HG03097 (cell line): Measurements from ENCODE around the gene RPL15.
A peak's percentile ranks its signal among the peaks of the same experiment; 100 is the strongest.
"Not testable (repeated sequence)": the region's sequence is repeated elsewhere in the genome, so short reads cannot be mapped to it uniquely, and the experiment has no call there.

Experiments used
- ATAC-seq: cut with Tn5 transposase; IDR thresholded peaks from one replicate; pipeline ENCODE4 v1.9.1; 2021; ENCODE audit not compliant: unreplicated experiment, low FRiP score

RPL15 gene

DNA sequence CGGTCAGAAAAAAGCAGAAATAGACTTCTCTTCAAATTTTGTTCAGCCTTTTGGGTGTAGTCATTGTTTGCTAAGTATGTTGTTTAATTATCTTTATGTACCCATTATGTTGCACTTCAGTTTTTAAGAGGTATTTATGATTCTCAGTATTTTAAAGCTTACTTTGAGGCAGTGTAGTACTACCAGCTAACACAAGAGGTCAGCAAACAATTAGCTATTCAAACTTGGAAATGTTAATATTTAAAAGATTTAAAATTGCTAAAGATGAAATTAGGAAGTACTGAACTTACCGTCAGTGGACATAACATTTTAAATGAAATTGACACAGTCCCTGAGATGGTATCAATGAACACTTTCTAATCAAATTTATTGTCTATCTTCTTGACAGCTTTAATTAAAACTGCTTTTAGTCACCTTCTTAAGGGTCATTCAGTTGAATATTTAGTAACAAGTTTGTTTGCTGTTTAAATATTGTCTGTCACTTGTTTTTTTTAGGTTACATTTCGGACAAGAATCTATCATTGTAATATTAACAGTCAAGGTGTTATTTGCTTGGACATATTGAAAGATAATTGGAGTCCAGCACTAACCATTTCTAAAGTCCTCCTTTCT lies 28.2 kb upstream of the RPL15 start:
- no peak for ATAC-seq

DNA sequence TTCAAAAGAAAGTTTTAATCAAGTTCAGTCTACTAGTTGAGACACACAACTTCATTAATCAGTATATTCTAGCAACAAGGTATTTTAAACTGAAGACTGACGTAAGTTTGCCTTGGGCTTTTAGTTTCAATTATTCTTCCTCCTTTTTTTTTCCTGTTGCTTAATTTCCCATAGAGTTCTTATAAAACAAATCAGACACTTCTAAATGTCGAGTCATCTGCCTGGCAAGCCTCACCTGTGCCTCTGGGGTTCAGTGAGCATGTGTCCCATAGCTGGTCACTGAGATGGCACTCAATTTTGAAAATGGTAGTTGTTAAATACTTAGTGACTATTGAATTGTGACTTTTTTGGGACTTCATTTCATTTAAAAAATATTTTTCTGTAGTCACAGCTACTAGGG lies 27.5 kb upstream of the RPL15 start:
- ATAC-seq, result no peak

DNA sequence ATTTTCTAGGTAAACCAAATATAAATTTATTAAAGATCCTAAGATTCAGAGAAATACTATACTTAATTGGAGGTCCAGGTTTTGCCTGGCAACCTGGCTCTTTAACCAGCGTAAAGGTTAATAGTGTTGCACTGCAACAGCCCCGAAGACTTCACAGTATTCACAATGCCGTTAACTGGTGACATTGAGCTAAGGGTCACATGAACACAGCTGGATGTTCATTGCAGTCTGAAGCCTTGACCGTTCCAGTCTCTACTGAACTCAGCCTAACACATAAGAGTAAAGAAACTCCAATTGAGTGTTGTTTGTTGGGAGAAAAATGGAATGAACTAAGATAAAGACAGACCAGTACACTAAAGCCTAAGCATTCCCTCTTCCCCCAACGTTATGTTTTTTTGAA lies 27.0 kb upstream of the RPL15 start:
- ATAC-seq, result no peak

DNA sequence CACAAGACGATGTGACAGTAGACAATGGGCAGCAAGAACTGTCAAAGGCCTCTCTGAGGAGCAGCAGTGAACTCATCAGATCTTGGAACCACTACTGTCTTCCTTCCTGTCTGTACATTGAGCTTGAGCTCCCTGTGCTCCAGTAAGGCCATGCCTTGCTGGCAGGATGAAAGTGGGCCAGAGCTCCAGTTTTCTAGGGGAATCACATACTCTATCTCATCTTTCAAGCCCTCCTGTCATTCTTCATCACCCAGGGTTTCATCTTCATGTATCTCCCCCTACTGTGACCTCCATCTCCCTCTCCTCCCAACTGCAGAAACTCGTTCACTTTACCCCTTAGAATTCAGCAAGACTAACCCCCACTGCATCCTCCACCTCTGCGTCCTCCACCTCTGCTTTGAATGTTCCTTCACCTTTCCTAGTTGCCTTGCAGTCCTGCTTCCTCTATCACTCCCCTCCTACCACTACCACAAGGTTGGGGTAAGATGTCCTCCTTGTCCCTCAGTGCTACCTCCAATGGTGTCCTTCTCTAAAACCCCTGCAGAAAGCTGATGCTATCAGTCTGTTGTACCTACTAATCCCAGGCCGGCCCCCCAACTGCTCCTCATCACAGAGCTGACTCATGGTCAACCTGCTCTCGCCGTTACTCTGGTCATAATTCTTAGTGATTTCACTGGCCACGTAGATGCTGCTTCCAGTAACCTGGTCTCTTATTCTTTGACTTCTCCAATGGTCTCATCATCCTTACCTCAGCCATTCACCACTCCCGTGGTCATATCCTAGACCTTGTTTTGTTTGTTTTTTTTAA lies 22.5 kb upstream of the RPL15 start:
- ATAC-seq, result no peak

DNA sequence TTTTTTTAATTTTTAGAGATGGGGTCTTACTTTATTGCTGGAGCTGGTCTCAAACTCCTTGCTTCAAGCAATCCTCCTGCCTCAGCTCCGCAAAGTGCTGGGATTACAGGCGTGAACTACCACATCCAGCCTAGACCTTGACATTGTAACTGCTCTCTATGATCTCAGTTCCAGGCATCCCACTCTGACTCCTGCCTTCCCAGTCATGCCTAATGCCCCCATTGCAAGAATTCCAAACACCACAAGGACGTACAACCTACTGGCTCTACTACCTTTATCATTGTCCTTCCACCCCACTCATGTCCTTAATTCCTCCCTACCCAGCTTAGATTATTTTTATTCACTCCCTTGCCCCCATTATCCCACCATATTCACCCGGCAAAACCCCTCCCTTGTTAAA lies 21.8 kb upstream of the RPL15 start:
- no peak for ATAC-seq

DNA sequence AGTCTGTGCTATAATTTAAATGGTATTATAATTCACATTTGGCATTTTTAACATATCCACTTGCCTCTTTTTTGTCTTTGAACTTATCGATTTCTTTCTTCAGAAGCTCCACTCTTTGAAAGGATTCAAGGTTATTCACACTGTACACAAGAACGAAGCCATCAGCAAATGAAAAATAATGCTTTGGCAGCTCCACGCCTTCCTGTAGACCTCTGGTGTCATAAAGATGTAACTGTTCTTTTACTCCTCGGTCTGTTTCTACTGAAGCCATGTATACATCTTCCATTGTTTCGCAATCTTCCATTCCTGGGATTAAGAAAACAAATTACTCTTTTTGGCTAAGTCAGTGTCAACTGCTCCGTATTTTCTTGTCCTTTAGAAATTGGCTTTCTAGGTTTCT lies 16.2 kb upstream of the RPL15 start:
- no peak for ATAC-seq

DNA sequence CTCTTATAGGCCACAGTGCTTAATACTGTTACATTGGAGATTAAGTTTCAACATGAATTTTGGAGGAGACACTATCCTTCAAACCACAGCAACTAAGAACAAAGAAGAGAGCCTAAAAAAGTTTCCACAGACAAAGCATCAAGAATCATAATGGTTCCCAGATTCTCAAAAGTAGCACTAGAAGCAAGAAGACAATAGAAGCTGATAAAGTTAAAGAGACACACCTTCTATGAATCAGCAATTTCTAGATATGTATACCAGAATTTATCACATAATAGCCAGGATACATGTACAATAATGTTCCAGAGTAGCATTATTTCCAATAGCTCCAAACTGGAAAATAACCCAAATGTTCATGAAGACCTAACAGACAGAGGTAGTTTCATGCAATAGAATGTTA lies 12.4 kb upstream of the RPL15 start:
- ATAC-seq, result no peak

DNA sequence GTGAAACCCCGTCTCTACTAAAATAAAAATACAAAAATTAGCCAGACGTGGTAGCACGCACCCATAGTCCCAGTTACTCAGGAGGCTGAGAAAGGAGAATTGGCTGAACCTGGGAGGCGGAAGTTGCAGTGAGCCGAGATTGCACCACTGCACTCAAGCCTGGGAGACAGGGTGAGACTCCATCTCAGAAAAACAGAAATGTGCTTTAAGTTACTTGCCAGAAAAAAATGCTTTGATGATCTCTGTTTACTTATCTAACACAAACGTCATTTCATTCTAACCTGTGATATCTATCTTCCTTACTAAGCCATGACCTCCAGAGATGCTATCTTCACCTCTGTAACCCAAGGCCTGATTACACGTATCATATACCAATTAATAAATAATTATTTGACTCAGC lies 7.6 kb upstream of the RPL15 start:
- ATAC-seq, result no peak

DNA sequence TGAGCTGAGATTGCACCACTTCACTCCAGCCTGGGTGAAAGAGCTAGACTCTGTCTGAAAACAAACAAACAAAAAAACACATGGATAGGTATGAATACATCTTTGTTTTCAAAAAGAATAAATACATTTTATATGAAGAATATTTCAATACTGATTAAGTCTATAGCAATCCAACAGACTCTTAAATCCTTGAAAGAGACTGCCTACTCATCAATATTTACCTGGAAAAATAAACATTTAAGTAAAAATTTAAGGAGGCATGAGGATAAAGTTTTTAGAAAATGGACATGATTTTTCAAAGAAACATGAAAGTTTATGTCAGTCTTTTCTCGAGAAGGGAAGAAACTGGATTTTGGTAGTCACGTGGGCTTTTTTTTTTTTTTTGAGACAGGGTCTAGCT lies 5.5 kb upstream of the RPL15 start:
- ATAC-seq, result no peak

DNA sequence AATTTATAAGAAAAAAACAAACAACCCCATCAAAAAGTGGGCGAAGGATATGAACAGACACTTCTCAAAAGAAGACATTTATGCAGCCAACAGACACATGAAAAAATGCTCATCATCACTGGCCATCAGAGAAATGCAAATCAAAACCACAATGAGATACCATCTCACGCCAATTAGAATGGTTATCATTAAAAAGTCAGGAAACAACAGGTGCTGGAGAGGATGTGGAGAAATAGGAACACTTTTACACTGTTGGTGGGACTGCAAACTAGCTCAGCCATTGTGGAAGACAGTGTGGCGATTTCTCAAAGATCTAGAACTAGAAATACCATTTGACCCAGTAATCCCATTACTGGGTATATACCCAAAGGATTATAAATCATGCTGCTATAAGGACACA lies 4.6 kb upstream of the RPL15 start:
- not testable (repeated sequence) for ATAC-seq

DNA sequence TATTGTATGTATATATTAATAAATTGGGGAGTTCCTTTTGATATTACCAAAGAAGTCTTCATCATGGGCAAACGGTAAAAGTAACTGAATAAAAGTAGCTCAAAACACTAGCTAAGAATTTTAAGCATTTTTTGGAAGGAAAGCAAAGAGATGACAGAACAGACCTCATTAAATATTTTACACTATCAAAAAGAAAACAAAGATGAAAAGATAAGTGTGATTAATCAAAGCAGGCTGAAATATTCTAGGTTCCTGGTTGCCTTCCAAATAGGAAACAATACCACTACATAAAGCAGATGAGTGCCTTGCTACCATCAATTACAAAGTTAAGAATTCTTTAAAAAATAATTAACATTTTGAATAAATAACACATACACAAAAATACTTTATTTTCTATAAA lies 3.8 kb upstream of the RPL15 start:
- ATAC-seq, result no peak

DNA sequence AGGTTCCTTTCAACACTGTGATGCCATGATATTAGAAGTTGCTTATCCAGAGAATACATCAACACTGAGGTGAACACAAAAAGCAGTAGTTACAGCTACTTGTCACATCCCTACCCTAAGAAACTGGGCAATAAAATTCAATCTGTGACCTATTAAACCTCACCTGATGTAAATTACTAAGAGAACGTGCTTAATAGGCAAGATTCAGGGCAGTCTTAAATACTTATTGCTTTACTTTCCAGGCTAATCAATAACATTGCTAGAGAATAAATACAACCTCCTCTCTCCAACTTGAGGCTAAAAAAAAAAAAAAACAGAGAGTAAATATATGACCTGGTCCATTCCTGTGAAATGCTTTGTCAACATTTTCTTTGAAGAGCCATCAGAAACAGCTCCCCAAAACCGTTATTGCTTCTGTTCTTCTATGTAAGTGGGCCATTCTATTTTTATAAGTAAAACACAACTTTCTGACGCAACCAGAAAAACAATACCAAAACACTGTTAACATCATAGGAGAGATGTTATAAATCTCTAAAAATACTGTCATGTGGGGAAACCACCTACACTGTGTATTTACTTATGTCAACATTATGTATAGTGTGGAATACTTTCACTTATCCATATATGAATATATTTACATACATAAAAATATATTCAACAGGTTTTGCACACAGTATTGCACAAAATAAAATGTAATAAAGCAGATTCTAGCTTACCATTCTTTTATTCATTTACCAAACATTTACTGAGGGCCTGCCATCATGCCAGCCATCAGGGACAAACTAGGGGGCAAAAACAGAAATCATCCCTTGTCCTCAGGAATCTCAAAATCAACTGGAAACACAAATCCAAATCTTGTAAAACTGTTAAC lies 2.8 kb upstream of the RPL15 start:
- no peak for ATAC-seq

DNA sequence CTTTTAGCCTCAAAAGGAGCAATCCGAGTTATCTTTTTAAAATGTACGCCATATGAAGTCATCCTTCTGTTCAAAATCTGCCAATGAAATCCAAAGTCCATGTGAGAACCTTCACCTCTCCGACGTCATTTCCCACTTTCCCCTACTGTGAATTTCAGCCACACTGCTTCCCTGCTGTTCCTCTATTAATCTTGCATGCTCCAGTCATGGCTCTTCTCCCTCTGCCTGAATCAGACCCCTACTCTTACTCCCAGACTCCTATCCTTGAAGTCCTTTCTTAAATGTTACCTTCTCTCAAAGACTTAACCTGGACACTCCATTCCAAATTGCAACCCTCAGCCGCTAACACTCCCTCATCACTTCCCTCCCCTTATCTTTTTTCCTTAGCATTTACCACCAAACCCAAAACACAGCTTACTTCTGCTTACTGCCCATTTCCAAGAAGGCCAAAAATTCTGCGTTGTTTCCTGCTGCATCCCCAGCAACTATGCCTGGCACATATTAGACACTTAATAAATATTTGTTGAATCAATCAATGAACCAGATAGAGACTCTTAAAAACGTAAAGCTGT lies 1.3 kb upstream of the RPL15 start:
- ATAC-seq, result no peak

DNA sequence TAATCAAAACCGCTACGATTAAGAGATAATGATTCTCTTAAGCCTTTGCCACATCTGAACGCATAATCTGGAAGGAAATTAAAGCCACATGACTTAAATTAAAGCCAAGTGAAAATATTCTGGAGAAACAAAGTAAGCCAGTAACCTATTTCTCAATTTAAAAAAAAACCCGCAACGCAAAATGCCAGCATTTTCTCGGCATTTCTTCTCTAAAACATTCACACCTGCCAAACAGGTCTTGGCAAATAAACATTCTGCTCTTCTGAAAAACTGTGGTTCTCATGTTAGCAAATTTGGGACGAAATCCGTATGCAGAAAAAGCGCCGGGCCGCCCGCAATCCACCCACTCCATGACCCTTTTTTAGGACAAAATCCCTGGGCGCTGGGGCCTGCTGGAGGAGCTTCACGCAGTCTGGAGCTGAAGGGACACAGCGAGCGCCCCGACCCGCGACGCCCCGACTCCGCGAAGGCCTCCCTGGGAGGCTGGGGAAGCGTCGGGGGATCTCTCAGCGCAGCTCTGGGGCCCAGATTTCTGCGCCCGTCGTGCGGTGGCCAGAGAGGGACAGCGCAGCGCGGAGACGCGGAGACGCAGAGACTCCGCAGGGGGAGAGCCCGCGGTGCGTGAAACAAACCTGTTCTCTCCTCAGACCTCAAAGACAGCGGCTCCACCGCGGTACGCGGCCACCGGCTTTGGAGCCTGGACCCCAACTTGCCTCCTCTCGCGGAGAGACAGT lies 613 bp upstream of the RPL15 start:
- ATAC-seq, result peak; percentile 44

DNA sequence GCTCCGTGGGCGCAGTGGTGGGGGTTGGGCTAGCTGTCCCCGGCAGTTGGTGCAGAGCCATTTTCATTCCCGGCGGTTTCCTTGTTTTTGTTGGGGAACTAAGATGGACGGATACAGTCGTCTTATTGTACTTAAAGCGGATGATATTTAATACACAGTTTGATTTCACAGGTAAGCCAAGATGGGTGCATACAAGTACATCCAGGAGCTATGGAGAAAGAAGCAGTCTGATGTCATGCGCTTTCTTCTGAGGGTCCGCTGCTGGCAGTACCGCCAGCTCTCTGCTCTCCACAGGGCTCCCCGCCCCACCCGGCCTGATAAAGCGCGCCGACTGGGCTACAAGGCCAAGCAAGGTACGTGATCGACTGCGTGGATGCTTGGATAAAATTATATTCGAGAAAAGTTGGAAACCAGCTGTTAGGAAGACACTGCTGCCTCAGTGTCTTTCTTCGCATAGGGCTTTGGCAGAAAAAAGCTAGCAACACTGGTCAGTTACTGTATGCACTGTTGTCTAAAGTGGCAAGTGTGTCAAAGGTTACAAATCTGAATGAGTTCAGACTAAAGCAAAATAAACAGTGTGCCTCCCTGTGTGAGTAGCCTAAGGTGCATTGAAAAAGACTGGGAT lies 859 bp downstream of the RPL15 start:
- not testable (repeated sequence) for ATAC-seq

DNA sequence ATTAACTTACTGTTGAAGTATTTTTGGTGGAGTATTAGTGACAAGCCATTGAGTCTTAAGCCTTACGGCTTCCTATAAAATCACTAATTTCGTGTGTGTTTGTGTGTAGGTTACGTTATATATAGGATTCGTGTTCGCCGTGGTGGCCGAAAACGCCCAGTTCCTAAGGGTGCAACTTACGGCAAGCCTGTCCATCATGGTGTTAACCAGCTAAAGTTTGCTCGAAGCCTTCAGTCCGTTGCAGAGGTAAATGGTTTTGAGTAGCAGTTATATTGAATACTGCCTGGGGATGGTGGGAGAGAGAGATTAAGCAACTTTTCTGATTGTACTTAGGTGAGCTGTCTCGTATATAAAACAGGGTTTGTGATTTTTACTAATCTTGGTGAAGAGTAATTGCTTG lies 1.4 kb downstream of the RPL15 start:
- ATAC-seq, result not testable (repeated sequence)

DNA sequence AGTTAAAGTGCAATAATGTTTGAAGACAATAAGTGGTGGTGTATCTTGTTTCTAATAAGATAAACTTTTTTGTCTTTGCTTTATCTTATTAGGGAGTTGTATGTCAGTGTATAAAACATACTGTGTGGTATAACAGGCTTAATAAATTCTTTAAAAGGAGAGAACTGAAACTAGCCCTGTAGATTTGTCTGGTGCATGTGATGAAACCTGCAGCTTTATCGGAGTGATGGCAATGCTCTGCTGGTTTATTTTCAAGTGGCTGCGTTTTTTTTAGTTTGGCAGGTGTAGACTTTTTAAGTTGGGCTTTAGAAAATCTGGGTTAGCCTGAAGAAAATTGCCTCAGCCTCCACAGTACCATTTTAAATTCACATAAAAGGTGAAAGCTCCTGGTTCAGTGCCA lies 2.7 kb downstream of the RPL15 start:
- ATAC-seq, result no peak

DNA sequence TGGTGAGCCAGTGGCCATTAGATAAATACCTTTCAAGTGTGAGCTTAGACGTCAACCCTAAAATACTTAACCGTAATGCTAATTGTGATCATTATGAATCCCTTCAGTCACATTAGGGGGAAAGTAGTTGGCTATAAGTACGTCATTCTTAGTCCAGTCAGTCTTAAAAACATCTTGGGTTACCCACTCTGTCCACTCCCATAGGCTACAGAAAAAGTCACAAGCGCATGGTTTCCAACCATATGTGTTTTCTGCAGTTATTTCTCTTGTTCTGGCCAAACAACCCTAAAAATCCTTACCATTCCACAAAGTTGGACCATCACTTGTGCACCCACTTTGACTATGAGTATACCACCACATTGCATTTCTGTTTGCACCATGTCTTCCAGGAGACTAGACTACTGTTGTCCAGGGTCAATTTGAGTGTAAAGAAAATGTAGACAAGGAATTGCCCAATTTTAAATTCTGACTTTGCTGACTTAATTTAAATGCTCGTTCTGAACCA lies 3.3 kb downstream of the RPL15 start:
- no peak for ATAC-seq

DNA sequence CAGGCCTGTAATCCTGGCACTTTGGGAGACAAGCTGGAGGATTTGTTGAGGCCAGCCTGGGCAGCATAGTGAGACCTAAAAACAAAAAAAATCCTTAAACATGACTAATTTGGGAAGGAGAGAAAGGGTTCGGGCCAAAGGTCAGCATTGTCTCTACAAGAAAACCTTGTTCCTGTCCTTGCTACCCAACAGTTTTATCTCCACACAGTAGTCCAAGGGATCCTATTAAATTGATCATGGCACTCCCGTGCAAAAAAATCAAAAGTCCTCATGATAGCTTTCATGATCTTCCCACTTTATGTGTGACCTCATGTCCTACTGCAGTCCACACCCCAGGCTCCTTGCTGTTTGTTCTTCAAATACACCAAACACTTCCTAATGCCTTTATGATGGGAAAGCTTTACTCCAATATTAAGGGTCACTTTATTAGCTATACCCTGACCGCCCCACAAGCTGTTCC lies 4.2 kb downstream of the RPL15 start:
- no peak for ATAC-seq

DNA sequence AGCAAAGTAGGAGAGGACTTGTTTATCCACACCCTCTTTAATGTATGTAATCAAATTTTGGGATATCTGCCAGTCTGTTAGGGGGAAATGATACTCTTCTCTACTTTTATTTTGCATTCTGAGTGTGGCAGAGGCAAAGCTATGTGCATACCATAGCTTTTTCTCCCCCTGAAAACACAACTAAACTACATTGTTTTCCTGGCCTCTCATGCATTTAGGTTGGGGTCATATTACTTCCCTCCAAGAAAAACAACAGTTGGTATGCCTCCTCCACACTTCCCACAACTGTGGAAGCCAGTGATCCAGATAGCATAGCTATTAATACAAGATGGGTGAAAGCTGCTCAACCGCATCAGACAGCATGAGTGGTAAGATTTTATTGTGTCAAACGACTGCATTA lies 6.9 kb downstream of the RPL15 start:
- no peak for ATAC-seq
